HG03159 (cell line): ENCODE results near the gene GTF2H1.
"Not testable (repeated sequence)": the region's sequence is repeated elsewhere in the genome, so short reads cannot be mapped to it uniquely, and the experiment has no call there.

Source experiments
- ATAC-seq: cut with Tn5 transposase; IDR thresholded peaks from one replicate; pipeline ENCODE4 v1.9.1; 2021; ENCODE audit warnings: mild to moderate bottlenecking, moderate library complexity; ENCODE audit not compliant: unreplicated experiment

GTF2H1 gene

GRCh38 chr11:18317551-18317950, 4.8 kb upstream of the GTF2H1 start:
- no peak for ATAC-seq

GRCh38 chr11:18319914-18320313, 2.5 kb upstream of the GTF2H1 start:
- ATAC-seq, result no peak

GRCh38 chr11:18320617-18321016, 1.8 kb upstream of the GTF2H1 start:
- ATAC-seq, result no peak

- peak; percentile 4 for ATAC-seq
These were observed 794 bp upstream of the GTF2H1 start for GRCh38 chr11:18321578-18321968.

- no peak for ATAC-seq
These were observed 627 bp downstream of the GTF2H1 start for GRCh38 chr11:18322818-18323570.

- ATAC-seq, result not testable (repeated sequence)
These were observed 1.5 kb downstream of the GTF2H1 start for GRCh38 chr11:18323881-18324280.

GRCh38 chr11:18324381-18324780, 2.0 kb downstream of the GTF2H1 start:
- ATAC-seq, result no peak

- ATAC-seq, result peak; percentile 60
These were observed 7.0 kb downstream of the GTF2H1 start for GRCh38 chr11:18329196-18329870.

- no peak for ATAC-seq
These were observed 8.6 kb downstream of the GTF2H1 start for GRCh38 chr11:18330921-18331320.

GRCh38 chr11:18332302-18332701, 9.9 kb downstream of the GTF2H1 start:
- ATAC-seq, result no peak

- no peak for ATAC-seq
These were observed 10.5 kb downstream of the GTF2H1 start for GRCh38 chr11:18332891-18333290.

GRCh38 chr11:18347471-18348125, 25.2 kb downstream of the GTF2H1 start:
- no peak for ATAC-seq

- no peak for ATAC-seq
These were observed 30.2 kb downstream of the GTF2H1 start for GRCh38 chr11:18352581-18352980.

- ATAC-seq, result no peak
These were observed 36.3 kb downstream of the GTF2H1 start for GRCh38 chr11:18358646-18359045.

GRCh38 chr11:18361154-18361553, 38.8 kb downstream of the GTF2H1 start:
- ATAC-seq, result no peak

GRCh38 chr11:18364495-18365073, 42.2 kb downstream of the GTF2H1 start:
- no peak for ATAC-seq

GRCh38 chr11:18365741-18366140, 43.4 kb downstream of the GTF2H1 start:
- no peak for ATAC-seq

- ATAC-seq, result no peak
These were observed 43.9 kb downstream of the GTF2H1 start for GRCh38 chr11:18366286-18366685.

- ATAC-seq, result no peak
These were observed 45.1 kb downstream of the GTF2H1 start for GRCh38 chr11:18367431-18367830.

GRCh38 chr11:18368221-18368620, 45.9 kb downstream of the GTF2H1 start:
- no peak for ATAC-seq

- no peak for ATAC-seq
These were observed 47.0 kb downstream of the GTF2H1 start for GRCh38 chr11:18369398-18369797.

- ATAC-seq, result no peak
These were observed 48.9 kb downstream of the GTF2H1 start for GRCh38 chr11:18371279-18371678.
